HFFc6 (cell line): ENCODE data around the gene RBMS3. TPM values are rescaled to one million over a fixed set of nuclear protein-coding genes. Genes with fewer than 3 reads are reported as not detected.

Source experiments
- DNase-seq: peaks from one replicate; pipeline ENCODE4 v3.0.0-alpha.2; 2018
- H3K27ac Mint-ChIP-seq: 2 replicates; pipeline ENCODE4 v1.8.0; 2020; ENCODE audit warnings: mild to moderate bottlenecking, mixed read lengths
- H3K27me3 Mint-ChIP-seq: 2 replicates; pipeline ENCODE4 v1.8.0; 2021; ENCODE audit warnings: mild to moderate bottlenecking, moderate library complexity, mixed read lengths; ENCODE audit not compliant: insufficient read depth
- H3K36me3 Mint-ChIP-seq: 2 replicates; pipeline ENCODE4 v1.8.0; 2021; ENCODE audit warnings: low read depth, mixed read lengths
- H3K4me1 Mint-ChIP-seq: 2 replicates; pipeline ENCODE4 v1.8.0; 2020; ENCODE audit warnings: low read depth, mixed read lengths
- H3K4me3 Mint-ChIP-seq: 2 replicates; pipeline ENCODE4 v1.8.0; 2020; ENCODE audit warnings: mild to moderate bottlenecking, moderate library complexity, mixed read lengths
- H3K9me3 Mint-ChIP-seq: 2 replicates; pipeline ENCODE4 v1.8.0; 2020; ENCODE audit warnings: mild to moderate bottlenecking, mixed read lengths
- total RNA-seq, 6 experiments: library from RNA; stranded (reverse); fragmentation: NEBNext Ultra II Directional; extraction: Animal tissue kit (Norgen Biotek cat#: 25700); gene quantifications; 2 replicates in 1 of 6; 3 replicates in 5 of 6; pipeline ENCODE4 v1.2.3, GENCODE V29; 2021
- TF ChIP-seq, protein P1 (sequence below): fragments of 200-600 bp; sonication (generic); IDR thresholded peaks from 2 replicates; pipeline ENCODE4 v1.5.0; 2021; ENCODE audit warnings: antibody characterized with exemption, mild to moderate bottlenecking

The RBMS3 gene
- total RNA-seq, 6 experiments from 2014 or later: 22.8 to 46.9 (median 39.4) TPM

DNA sequence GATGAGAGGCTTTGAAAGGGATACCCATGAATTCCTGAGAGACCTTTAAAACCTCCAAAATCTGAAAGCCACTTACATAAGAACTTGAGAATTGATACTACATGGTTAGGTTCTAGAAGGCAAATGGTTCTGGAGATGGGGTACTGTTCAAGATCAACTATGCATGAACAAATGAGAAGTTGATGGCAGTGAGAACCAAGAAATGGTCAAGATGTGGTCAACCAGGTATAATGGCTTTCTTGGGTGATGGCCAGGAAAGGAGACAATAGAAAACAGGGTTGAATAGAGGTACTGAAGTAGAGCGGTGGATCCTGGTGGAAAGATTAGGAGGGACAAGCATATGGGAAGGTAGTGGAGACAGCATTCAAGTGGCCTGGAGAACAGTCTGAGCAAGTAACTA is 200.4 kb downstream of the RBMS3 start:
- H3K9me3 Mint-ChIP-seq: no peaks in the 10 kb centered on the region
- H3K27ac Mint-ChIP-seq: no peak overlapping the region
- peaks cover 33% of the 10 kb centered on the region for H3K4me1 Mint-ChIP-seq
- no peak for DNase-seq
- no peak overlapping the region for H3K4me3 Mint-ChIP-seq
- 0 out of 2 replicates have a peak, but pooled peaks cover 2% of the 10 kb centered on the region for H3K27me3 Mint-ChIP-seq
- H3K36me3 Mint-ChIP-seq: no peaks in the 10 kb centered on the region
- TF ChIP-seq, protein P1, sequence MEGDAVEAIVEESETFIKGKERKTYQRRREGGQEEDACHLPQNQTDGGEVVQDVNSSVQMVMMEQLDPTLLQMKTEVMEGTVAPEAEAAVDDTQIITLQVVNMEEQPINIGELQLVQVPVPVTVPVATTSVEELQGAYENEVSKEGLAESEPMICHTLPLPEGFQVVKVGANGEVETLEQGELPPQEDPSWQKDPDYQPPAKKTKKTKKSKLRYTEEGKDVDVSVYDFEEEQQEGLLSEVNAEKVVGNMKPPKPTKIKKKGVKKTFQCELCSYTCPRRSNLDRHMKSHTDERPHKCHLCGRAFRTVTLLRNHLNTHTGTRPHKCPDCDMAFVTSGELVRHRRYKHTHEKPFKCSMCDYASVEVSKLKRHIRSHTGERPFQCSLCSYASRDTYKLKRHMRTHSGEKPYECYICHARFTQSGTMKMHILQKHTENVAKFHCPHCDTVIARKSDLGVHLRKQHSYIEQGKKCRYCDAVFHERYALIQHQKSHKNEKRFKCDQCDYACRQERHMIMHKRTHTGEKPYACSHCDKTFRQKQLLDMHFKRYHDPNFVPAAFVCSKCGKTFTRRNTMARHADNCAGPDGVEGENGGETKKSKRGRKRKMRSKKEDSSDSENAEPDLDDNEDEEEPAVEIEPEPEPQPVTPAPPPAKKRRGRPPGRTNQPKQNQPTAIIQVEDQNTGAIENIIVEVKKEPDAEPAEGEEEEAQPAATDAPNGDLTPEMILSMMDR: no peak

DNA sequence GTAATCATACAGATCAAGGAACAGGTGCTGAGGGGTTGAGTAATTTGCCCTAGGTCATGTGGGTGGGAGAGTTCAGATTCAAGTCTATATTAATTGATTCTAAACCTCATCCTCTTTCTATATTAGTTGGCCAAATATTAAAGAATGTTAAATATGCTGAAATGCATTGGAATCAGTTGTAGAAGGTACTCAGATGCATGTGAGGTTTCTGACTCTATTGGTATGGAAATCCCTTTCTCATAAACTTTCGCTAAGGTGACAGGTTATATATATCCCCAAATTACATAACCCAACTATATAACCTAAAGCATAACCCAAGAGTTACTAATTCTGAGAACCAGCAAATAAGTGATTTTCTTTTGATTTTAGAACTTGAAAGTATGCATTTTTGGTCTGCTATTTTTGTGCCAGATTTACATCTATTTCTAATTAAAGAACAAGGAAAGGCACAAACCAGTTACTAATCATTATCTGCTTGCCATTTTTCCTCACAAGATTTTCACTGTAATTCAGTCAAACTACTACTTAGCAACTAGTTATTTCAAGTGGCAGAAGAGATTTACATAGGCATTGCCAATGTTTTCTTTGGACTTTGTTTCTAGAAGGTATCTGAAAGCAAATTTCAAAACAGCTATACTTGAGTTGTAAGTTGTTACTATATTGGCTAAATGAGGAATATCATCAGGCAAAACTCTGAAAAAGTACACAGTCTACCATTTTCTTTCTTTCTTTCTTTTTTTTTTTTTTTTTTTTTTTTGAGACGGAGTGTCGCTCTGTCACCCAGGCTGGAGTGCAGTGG is 201.3 kb downstream of the RBMS3 start:
- DNase-seq: no peak
- Mint-ChIP-seq H3K36me3 (no peaks in the 10 kb centered on the region; the same call in 1 of the 2 replicates), H3K27me3 (0 out of 2 replicates have a peak, but pooled peaks cover 2% of the 10 kb centered on the region), H3K4me3 (no peak overlapping the region), H3K9me3 (no peaks in the 10 kb centered on the region), H3K27ac (no peak overlapping the region), H3K4me1 (peaks cover 32% of the 10 kb centered on the region)
- TF ChIP-seq, protein P1: no peak

GRCh38 chr3:29484633-29485032 is 203.8 kb downstream of the RBMS3 start:
- 0 out of 2 replicates have a peak, but pooled peaks cover 2% of the 10 kb centered on the region for H3K27me3 Mint-ChIP-seq
- peaks cover 9% of the 10 kb centered on the region; the same call in 1 of the 2 replicates for H3K36me3 Mint-ChIP-seq
- no peak overlapping the region for H3K4me3 Mint-ChIP-seq
- no peaks in the 10 kb centered on the region for H3K9me3 Mint-ChIP-seq
- no peak for DNase-seq
- H3K4me1 Mint-ChIP-seq: peaks cover 28% of the 10 kb centered on the region
- H3K27ac Mint-ChIP-seq: no peak overlapping the region
- TF ChIP-seq, protein P1: no peak

DNA sequence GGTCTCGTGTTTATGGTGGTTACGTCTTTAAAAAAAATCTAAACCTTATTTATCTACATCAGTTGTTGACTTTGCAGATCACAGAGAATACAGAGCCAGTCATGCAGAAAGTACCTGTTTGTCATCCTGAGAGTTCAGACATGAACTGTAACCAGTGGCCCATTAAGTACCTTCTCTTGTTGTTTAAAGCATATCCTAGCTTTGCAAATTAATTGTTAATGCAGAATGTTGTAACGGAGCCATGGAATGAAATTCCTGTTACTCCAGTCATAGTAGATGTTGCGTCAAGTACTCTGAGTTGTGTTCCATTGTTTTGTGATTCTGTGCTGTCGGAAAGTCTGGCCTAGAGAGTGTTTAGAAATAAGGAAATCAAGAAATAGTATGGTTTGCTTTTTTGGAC is 205.2 kb downstream of the RBMS3 start:
- 0 out of 2 replicates have a peak, but pooled peaks cover 2% of the 10 kb centered on the region for H3K27me3 Mint-ChIP-seq
- H3K9me3 Mint-ChIP-seq: no peaks in the 10 kb centered on the region
- TF ChIP-seq, protein P1: no peak
- peak overlapping the region; percentile 7 for H3K27ac Mint-ChIP-seq
- DNase-seq: peak; percentile 44
- peaks cover 20% of the 10 kb centered on the region for H3K36me3 Mint-ChIP-seq
- H3K4me1 Mint-ChIP-seq: peaks cover 28% of the 10 kb centered on the region
- H3K4me3 Mint-ChIP-seq: no peak overlapping the region

- H3K9me3 Mint-ChIP-seq: no peaks in the 10 kb centered on the region
- peaks cover 25% of the 10 kb centered on the region for H3K36me3 Mint-ChIP-seq
- no peak overlapping the region for H3K4me3 Mint-ChIP-seq
- peaks cover 29% of the 10 kb centered on the region for H3K4me1 Mint-ChIP-seq
- TF ChIP-seq, protein P1: no peak
- H3K27me3 Mint-ChIP-seq: no peaks in the 10 kb centered on the region
- no peak for DNase-seq
- H3K27ac Mint-ChIP-seq: no peak overlapping the region
These were observed 206.0 kb downstream of the RBMS3 start for GRCh38 chr3:29486917-29487316.
